ENCODE data around the gene ARHGAP45. TPM values are rescaled to one million over a fixed set of nuclear protein-coding genes. Genes with fewer than 3 reads are reported as not detected.

ARHGAP45 gene
- total RNA-seq, 6 experiments from 2014 or later, result 4.2 to 10.0 (median 7.3) TPM

- peak in 1 of 3 donors; percentile 23 for DNase-seq
- WGBS (ENCODE audit: insufficient coverage, low coverage, low lambda C conversion rate, missing lambda C conversion rate), result 76% methylated on average over 8 of the region's 38 CpGs
Measured at GRCh38 chr19:1085676-1086442, 18.9 kb downstream of the ARHGAP45 start.

DNA sequence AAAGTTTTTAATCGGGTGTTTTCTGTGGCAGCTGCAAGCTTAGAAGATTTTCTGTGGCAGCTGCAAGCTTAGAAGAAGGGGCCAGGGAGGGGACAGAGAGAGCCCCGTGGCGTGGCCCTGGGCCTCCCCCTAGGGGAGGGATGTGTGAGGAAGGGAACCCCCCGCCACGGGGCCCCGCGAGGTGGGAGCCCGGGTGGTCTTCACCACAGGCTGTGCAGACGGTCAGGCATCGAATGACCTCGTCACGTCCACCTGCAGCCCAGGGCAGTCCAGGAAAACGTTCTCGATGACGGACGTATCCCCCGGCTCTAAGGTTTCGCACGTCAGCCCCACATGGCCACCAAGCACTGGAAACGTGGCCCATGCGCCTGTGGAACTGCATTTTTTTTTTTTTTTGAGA is 19.6 kb downstream of the ARHGAP45 start:
- Histone ChIP-seq H3K4me1 (peaks cover 0 to 8% (median 1%) of the 10 kb centered on the region in 4 donors), H3K9me3 (no peaks in the 10 kb centered on the region), H3K27me3 (no peaks in the 10 kb centered on the region), H3K27ac (no peak overlapping the region), H3K4me3 (no peak overlapping the region), H3K36me3 (peaks cover 0 to 38% (median 16%) of the 10 kb centered on the region in 4 donors)
- WGBS (ENCODE audit: insufficient coverage, low coverage, low lambda C conversion rate, missing lambda C conversion rate), result 72% methylated on average over 5 of the region's 21 CpGs
- no peak for DNase-seq
- TF ChIP-seq, protein P1, sequence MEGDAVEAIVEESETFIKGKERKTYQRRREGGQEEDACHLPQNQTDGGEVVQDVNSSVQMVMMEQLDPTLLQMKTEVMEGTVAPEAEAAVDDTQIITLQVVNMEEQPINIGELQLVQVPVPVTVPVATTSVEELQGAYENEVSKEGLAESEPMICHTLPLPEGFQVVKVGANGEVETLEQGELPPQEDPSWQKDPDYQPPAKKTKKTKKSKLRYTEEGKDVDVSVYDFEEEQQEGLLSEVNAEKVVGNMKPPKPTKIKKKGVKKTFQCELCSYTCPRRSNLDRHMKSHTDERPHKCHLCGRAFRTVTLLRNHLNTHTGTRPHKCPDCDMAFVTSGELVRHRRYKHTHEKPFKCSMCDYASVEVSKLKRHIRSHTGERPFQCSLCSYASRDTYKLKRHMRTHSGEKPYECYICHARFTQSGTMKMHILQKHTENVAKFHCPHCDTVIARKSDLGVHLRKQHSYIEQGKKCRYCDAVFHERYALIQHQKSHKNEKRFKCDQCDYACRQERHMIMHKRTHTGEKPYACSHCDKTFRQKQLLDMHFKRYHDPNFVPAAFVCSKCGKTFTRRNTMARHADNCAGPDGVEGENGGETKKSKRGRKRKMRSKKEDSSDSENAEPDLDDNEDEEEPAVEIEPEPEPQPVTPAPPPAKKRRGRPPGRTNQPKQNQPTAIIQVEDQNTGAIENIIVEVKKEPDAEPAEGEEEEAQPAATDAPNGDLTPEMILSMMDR (IDR thresholded peaks at IDR 0.05), result no peak
- no peak for TF ChIP-seq POLR2A (IDR thresholded peaks at IDR 0.05)
- no peak for ATAC-seq
- intact Hi-C loops (cut with DNase I), result no loop called here

More at GRCh38 chr19:1085676-1086442, 18.9 kb downstream of the ARHGAP45 start:
- TF ChIP-seq POLR2A (IDR thresholded peaks at IDR 0.05), result no peak
- TF ChIP-seq, protein P1 (IDR thresholded peaks at IDR 0.05), result no peak
- Histone ChIP-seq H3K4me3 (no peak overlapping the region), H3K9me3 (no peaks in the 10 kb centered on the region), H3K4me1 (peaks cover 0 to 14% (median 3%) of the 10 kb centered on the region in 4 donors), H3K27ac (no peak overlapping the region), H3K27me3 (no peaks in the 10 kb centered on the region), H3K36me3 (peaks cover 0 to 30% (median 11%) of the 10 kb centered on the region in 4 donors)
- intact Hi-C loops (cut with DNase I), result no loop called here
- no peak for ATAC-seq

DNA sequence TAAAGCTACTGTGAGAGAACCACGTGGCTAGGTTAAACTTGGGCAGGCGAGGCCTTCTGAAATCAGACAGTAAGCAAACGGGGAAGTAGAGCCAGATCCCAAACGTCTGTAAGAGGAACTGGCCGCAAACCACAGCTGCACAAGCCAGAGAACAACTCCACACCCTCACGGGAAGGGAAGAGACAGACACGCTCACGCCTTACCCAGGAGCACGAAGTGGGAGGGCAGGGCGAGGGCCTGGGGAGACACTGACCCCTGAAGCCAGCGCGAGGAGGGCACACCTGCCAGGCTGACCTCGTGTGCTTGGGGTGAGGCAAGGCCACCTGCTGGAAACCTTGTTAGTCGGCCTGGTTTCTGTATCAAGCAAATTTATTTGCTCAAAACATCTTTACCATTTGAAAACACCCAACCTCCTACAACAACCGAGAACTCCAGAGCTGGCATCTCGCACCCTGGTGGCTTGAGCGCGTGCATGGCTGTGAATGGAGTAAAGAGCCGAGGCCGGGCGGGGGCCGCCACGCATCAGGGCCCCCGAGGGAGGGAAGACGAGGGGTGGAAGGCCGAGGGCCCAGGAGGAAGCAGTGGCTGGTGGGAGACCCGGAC is 20.9 kb downstream of the ARHGAP45 start:
- intact Hi-C loops (cut with DNase I), result no loop called here
- WGBS (ENCODE audit: insufficient coverage, low coverage, low lambda C conversion rate, missing lambda C conversion rate), result 53% methylated on average over 16 of the region's 27 CpGs
- Histone ChIP-seq H3K27ac (peak overlapping the region in 1 of 3 donors; percentile 37), H3K9me3 (no peaks in the 10 kb centered on the region), H3K4me3 (no peak overlapping the region), H3K4me1 (peaks cover 0 to 3% (median 0%) of the 10 kb centered on the region in 4 donors), H3K36me3 (peaks cover 0 to 44% (median 19%) of the 10 kb centered on the region in 4 donors), H3K27me3 (no peaks in the 10 kb centered on the region)
- peak; percentile 16 to 67 (median 33) for ATAC-seq
- DNase-seq, result no peak
- TF ChIP-seq POLR2A (IDR thresholded peaks at IDR 0.05), result no peak
- TF ChIP-seq, protein P1 (IDR thresholded peaks at IDR 0.05), result no peak

- peaks cover 0 to 44% (median 19%) of the 10 kb centered on the region in 4 donors for H3K36me3 ChIP-seq
- H3K4me3 ChIP-seq, result no peak overlapping the region
- H3K9me3 ChIP-seq, result no peaks in the 10 kb centered on the region
- intact Hi-C loops (cut with DNase I), result no loop called here
- ATAC-seq, result peak in 3 of 4 donors; percentile 2 to 38 (median 27)
- H3K4me1 ChIP-seq, result peaks cover 0 to 6% (median 3%) of the 10 kb centered on the region in 4 donors
- TF ChIP-seq, protein P1 (IDR thresholded peaks at IDR 0.05), result no peak
- no peak for TF ChIP-seq POLR2A (IDR thresholded peaks at IDR 0.05)
- H3K27ac ChIP-seq, result peak overlapping the region in 1 of 3 donors; percentile 37
- no peaks in the 10 kb centered on the region for H3K27me3 ChIP-seq
- WGBS (ENCODE audit: insufficient coverage, low coverage, low lambda C conversion rate, missing lambda C conversion rate), result 46% methylated on average over 7 of the region's 27 CpGs
- no peak for DNase-seq
Measured at GRCh38 chr19:1088416-1089010, 21.5 kb downstream of the ARHGAP45 start.

All from right lobe of liver (tissue), 6 donors.